ENCODE results near the gene THOC6. TPM values are rescaled to one million over a fixed set of nuclear protein-coding genes. Genes with fewer than 3 reads are reported as not detected.

Gene THOC6
- total and polyA plus RNA-seq, 9 of the 15 experiments (the other 6 are each of a cell fraction or from before 2014, with no cell fraction given) = 2.5 to 65.4 (median 42.3) TPM

DNA sequence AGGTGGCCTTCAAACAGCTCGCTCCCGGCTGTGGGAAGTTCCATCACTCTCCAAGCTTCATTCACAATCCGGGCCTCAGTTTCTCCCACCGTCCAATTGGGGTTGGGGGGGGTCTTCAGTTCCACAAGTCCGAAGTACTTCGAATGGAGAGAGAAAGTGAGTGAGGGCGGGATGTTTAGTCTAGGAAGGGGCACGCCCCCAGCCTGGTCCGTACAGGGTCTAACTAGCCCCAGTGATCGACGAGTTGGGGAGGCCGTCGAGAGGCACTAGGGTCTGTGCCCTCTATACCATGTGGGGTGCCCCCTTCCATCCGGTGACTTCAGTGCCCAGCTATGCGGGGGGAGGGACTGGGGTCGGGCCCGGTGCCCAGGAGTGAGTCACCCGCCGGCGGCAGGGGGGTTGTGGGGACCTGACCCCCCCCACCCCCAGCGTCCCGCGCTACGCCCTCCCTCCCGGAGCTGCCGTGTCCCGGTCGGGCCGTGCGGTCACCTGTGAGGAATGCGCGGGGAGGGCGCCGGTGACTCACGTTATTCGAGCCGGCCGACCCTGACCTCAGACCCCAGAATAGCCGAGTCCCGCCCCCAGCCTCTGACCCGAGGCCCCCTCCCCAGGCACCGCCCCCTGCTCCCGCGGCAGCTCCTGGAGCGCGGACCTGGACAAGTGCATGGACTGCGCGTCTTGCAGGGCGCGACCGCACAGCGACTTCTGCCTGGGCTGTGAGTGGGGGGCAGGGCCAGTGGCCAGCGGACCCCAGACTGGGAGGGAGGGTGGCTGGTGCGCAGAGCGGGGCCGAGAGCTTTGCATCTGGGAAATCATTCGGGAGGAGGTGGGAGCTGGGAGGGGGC, 3.0 kb upstream of the THOC6 start (continued):
- TF ChIP-seq KDM1A (IDR thresholded peaks at IDR 0.05) (no peak; a peak in 1 of 4 replicates), CHCHD3 (CRISPR knock-in tag; IDR thresholded peaks at IDR 0.05) (no peak), ZNF175 (CRISPR knock-in tag; IDR thresholded peaks at IDR 0.05; ENCODE audit: low read depth) (no peak), ZC3H8 (IDR thresholded peaks at IDR 0.05) (no peak), HNRNPH1 (optimal IDR thresholded peaks at IDR 0.05; ENCODE audit: low read depth, low read length) (no peak), POLR3G (IDR thresholded peaks at IDR 0.05; ENCODE audit: extremely low read depth, insufficient read length, insufficient replicate concordance) (no peak), HCFC1 (IDR thresholded peaks at IDR 0.05; ENCODE audit: low read depth, low read length) (no peak), XRCC3 (IDR thresholded peaks at IDR 0.05) (no peak), RBM22 (IDR thresholded peaks at IDR 0.05; ENCODE audit: low read depth, low read length, poor library complexity, severe bottlenecking) (peak; percentile 27), ESRRA (IDR thresholded peaks at IDR 0.05; ENCODE audit: borderline replicate concordance, low read depth) (no peak), NELFE (IDR thresholded peaks at IDR 0.05; ENCODE audit: insufficient read depth, insufficient read length) (no peak), MCM7 (IDR thresholded peaks at IDR 0.05) (no peak), PTTG1 (tag; IDR thresholded peaks at IDR 0.05; ENCODE audit: low read depth) (no peak), ZSCAN32 (CRISPR knock-in tag; IDR thresholded peaks at IDR 0.05) (no peak)
- TF ChIP-seq, protein P1, sequence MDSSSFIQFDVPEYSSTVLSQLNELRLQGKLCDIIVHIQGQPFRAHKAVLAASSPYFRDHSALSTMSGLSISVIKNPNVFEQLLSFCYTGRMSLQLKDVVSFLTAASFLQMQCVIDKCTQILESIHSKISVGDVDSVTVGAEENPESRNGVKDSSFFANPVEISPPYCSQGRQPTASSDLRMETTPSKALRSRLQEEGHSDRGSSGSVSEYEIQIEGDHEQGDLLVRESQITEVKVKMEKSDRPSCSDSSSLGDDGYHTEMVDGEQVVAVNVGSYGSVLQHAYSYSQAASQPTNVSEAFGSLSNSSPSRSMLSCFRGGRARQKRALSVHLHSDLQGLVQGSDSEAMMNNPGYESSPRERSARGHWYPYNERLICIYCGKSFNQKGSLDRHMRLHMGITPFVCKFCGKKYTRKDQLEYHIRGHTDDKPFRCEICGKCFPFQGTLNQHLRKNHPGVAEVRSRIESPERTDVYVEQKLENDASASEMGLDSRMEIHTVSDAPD (CRISPR knock-in tag; IDR thresholded peaks at IDR 0.05) = no peak
- TF ChIP-seq, protein P2, sequence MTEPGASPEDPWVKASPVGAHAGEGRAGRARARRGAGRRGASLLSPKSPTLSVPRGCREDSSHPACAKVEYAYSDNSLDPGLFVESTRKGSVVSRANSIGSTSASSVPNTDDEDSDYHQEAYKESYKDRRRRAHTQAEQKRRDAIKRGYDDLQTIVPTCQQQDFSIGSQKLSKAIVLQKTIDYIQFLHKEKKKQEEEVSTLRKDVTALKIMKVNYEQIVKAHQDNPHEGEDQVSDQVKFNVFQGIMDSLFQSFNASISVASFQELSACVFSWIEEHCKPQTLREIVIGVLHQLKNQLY (CRISPR knock-in tag; conservative IDR thresholded peaks at IDR 0.05) = no peak
- TF ChIP-seq, protein P3, sequence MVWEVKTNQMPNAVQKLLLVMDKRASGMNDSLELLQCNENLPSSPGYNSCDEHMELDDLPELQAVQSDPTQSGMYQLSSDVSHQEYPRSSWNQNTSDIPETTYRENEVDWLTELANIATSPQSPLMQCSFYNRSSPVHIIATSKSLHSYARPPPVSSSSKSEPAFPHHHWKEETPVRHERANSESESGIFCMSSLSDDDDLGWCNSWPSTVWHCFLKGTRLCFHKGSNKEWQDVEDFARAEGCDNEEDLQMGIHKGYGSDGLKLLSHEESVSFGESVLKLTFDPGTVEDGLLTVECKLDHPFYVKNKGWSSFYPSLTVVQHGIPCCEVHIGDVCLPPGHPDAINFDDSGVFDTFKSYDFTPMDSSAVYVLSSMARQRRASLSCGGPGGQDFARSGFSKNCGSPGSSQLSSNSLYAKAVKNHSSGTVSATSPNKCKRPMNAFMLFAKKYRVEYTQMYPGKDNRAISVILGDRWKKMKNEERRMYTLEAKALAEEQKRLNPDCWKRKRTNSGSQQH (CRISPR knock-in tag; IDR thresholded peaks at IDR 0.05) = peak; percentile 77; the same call in 1 of the 2 replicates
- TF ChIP-seq, protein P4, sequence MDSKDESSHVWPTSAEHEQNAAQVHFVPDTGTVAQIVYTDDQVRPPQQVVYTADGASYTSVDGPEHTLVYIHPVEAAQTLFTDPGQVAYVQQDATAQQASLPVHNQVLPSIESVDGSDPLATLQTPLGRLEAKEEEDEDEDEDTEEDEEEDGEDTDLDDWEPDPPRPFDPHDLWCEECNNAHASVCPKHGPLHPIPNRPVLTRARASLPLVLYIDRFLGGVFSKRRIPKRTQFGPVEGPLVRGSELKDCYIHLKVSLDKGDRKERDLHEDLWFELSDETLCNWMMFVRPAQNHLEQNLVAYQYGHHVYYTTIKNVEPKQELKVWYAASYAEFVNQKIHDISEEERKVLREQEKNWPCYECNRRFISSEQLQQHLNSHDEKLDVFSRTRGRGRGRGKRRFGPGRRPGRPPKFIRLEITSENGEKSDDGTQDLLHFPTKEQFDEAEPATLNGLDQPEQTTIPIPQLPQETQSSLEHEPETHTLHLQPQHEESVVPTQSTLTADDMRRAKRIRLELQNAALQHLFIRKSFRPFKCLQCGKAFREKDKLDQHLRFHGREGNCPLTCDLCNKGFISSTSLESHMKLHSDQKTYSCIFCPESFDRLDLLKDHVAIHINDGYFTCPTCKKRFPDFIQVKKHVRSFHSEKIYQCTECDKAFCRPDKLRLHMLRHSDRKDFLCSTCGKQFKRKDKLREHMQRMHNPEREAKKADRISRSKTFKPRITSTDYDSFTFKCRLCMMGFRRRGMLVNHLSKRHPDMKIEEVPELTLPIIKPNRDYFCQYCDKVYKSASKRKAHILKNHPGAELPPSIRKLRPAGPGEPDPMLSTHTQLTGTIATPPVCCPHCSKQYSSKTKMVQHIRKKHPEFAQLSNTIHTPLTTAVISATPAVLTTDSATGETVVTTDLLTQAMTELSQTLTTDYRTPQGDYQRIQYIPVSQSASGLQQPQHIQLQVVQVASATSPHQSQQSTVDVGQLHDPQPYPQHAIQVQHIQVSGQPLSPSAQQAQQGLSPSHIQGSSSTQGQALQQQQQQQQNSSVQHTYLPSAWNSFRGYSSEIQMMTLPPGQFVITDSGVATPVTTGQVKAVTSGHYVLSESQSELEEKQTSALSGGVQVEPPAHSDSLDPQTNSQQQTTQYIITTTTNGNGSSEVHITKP (IDR thresholded peaks at IDR 0.05; ENCODE audit: partially characterized antibody) = no peak
- TF ChIP-seq, protein P5, sequence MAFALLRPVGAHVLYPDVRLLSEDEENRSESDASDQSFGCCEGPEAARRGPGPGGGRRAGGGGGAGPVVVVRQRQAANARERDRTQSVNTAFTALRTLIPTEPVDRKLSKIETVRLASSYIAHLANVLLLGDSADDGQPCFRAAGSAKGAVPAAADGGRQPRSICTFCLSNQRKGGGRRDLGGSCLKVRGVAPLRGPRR (CRISPR knock-in tag; IDR thresholded peaks at IDR 0.05) = no peak

All from K562 (cell line).